Measurements from ENCODE around the gene FGF5.
"Not testable (repeated sequence)": the region's sequence is repeated elsewhere in the genome, so short reads cannot be mapped to it uniquely, and the experiment has no call there.

The FGF5 gene

GRCh38 chr4:80254114-80254513 lies 12.3 kb upstream of the FGF5 start:
- no peak for DNase-seq (ENCODE audit: low read depth)

- peak; percentile 77 for DNase-seq (ENCODE audit: low read depth)
Measured at GRCh38 chr4:80255329-80256095, 11.0 kb upstream of the FGF5 start.

DNA sequence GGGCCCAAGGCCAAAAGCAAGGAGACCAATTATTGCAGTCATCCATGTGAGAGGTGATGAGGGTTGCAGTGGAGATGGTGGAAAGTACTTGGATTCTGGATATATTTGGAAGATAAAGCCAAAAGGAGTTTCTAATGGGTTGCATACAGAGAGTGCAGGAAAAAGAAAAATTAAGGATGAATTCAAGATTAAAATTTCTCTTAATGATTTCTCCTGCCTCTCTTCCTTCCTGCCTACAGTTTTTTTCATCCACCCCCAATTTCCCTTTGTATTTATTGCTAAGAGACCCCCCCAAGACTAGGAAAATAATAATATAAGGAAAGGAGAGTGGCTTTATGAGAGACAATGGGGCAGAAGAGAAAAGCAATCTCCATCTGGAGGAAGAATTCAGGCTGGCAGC lies 8.6 kb upstream of the FGF5 start:
- DNase-seq (ENCODE audit: low read depth) = no peak

DNA sequence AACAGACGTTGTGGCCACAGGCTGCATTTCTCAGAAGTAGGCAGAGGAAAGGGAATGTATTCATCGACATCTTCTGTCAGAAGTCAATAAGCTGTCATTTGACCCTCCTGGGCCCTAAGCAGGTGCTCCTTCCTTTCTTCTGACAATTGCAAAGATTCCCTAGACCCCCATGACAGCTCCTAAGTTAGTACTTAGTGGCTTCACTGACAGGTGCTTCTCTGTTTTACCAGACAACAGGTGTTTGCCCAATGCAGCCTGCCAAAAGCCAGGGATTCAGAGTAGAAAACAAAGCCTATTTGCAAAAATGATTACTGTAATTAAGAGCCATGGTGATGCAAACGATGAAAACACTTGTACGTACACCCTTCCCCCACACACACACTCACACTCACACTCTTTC lies 7.5 kb upstream of the FGF5 start:
- DNase-seq (ENCODE audit: low read depth) = no peak

GRCh38 chr4:80259817-80260216 lies 6.6 kb upstream of the FGF5 start:
- DNase-seq (ENCODE audit: low read depth) = no peak

DNA sequence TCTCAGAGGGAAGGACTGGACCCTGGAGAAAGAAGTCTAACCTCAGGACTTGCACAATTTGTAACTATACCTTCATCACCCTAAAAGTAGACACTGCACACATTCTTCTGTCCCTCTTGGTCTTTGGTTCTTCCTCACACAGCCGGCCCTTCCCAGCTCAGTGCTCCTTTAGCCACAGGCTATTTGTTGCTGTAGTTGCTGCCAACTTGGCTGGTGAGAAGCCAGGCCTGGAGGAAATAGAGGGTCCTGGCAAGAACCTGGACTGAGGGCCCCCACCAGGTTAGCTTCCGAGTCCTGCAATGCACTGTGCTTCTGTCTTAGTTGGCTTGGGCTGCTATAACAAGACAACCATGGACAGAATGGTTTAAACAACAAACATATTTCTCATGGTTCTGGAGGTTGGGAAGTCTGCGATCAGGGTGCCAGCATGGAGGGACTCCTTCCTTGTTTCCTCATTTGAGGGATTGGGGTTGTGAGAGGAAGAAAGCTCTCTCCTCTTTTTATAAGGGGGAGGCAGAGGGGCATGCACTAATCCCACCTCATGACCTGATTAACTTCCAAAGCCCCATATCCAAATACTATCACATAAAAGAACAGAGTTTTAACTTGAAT lies 4.4 kb upstream of the FGF5 start:
- no peak for DNase-seq (ENCODE audit: low read depth)

GRCh38 chr4:80263541-80264351 lies 2.7 kb upstream of the FGF5 start:
- DNase-seq (ENCODE audit: low read depth) = no peak

DNA sequence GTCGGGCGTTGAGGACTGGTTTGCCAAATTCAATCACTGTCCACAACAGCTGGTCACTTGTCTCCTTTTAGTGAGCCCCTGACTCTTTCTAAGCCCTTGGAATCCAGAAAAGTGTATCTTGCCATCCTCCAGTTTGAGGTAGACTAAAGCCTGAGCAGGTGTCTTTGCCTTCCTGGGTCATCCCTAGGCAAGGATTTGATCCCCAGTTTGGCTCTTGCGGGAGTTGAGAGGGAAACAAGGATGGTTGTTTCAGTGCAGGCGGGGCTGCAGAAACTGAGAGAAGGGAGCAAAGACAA lies 2.2 kb upstream of the FGF5 start:
- DNase-seq (ENCODE audit: low read depth) = no peak

DNA sequence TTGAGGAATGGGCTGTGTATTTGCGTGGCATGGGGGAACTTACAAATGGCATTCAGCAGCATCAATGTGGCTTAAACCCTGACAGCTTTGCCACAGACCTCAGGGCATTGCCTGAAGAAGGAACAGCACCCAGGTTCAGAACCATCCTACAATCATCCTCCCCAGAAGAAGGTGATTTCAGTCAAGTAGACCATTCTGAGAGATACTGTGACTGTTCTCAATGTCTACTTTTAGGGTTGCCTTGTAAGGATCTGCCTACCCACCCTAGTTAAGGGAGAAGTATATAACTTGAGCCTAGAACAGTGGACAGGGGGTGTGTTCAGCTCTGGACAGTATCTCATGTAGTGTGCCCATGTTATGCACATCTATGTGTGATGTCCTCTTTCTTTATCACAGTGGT lies 1.6 kb upstream of the FGF5 start:
- DNase-seq (ENCODE audit: low read depth) = no peak

DNA sequence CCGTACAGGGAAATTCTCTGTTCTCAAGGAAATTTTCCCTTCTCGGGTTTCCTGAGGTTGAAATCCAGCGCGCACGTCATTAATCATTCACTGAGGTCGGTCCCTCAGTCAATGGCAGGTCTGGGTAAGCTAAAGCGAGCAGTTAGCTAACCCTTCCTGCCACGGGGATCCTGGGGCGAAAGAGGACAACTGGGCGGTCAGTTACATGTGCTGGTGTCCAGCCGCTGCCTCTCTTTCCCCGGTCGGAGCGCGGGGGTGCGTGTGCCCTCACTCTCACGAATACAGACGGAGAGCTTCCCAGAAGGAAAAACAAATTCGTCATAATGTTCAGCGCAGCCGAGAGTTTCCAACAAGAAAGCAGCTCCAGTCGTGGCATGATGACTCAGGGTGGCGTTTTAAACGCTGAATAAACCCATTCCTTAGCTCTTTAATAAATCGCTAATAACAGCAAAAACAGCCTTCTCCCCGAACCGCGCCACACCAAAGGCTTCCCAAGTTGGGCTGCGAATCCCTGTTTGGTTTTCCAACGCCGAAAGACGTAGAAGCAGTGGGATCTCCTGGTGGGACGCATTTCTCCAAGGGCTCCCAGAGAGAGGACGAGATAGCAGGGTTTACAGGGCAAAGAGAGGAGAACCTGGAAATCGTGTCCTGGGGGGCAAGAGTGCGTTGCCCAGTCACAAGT lies 752 bp upstream of the FGF5 start:
- DNase-seq (ENCODE audit: low read depth) = no peak

DNA sequence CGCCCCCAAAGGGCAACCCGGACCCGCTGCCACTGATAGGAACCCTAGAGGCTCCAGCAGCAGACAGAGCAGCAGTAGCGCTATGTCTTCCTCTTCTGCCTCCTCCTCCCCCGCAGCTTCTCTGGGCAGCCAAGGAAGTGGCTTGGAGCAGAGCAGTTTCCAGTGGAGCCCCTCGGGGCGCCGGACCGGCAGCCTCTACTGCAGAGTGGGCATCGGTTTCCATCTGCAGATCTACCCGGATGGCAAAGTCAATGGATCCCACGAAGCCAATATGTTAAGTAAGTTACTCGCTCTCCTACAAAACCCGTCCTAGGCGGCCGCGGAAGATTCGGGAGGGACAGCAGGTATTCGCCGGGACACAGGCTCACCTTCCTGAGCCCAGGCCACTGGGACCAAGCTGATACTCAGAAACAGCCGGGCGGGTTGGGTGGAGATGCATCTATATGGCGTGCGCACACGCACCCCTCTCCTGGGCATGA lies 477 bp downstream of the FGF5 start:
- no peak for DNase-seq (ENCODE audit: low read depth)

- DNase-seq (ENCODE audit: low read depth) = no peak
Measured at GRCh38 chr4:80268081-80268823, 1.8 kb downstream of the FGF5 start.

DNA sequence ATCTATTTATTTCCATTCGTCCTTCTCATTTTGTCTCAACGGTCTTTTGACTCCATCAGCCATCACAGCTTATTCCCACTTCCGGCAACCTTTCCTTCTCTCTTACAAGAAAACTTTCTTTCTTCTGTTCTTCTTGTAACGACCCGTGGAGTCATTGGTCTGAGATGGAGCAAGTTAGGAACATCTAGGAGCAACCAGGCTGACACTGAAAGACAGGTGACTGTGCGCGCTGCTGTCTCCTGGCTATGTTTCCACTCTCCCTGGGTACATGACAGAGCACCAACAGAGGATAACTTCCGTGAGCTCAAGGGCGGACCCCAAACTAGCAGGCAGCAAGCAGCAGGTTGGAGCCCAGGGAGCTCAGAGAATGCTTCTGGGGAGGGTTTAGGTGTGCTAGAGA lies 2.5 kb downstream of the FGF5 start:
- DNase-seq (ENCODE audit: low read depth) = no peak

- no peak for DNase-seq (ENCODE audit: low read depth)
Measured at GRCh38 chr4:80270321-80270720, 3.9 kb downstream of the FGF5 start.

DNA sequence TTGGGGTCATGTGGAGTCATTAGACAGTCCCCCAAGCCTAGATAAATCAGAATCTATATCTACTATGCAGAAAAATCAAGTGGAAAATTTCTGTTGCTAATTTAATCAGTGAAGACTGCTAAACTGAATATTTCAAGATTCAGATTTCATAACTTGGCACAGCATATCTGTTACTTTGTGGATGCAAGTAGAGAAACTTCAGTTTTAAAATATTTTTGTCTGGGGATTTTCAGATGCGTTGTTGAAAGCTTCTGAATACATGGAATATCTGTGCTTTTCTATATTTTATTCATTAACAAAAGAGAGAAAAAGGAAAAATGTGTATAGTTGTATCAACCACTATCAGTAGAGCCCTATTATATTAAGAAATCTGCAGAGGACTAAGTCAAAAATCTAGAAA lies 4.4 kb downstream of the FGF5 start:
- DNase-seq (ENCODE audit: low read depth) = no peak

- DNase-seq (ENCODE audit: low read depth) = no peak
Measured at GRCh38 chr4:80271801-80272200, 5.3 kb downstream of the FGF5 start.

DNA sequence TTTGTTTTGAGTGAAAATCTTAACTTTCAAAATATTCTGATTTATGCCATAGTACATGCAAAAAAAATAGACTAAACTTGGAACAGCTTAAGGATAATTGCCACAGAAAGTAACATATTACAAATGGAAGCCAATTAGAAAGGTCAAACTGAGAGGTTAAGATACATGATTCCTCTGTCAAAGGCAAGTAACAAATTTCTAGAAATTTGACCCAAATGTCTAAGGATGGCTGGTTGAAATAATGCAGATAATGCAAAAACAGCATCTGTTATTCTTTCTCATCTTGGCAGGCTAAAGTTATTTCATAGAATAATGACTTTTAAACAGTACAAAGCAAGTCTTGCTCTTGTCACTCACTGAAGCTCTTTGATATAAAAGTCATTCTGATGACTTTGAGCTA lies 10.5 kb downstream of the FGF5 start:
- DNase-seq (ENCODE audit: low read depth) = no peak

DNA sequence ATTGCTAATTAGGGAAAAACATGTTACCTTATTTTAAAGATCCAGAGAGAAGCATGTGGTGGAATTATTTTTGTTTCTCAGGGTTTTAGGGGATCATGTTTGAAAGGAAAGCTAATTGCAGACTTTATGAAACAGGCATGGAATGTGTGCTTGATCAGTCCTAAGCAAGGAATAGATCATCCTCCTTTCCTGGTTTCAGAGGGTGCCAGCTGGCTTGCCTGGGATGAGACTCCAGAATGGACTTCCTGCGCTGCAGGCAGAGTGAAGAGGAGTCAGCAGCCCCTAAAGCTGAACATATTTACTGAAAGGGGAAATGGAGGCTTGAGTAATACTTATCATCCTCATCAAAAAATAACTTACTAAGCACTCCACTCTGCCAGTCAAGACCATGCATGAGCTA lies 13.3 kb downstream of the FGF5 start:
- no peak for DNase-seq (ENCODE audit: low read depth)

DNA sequence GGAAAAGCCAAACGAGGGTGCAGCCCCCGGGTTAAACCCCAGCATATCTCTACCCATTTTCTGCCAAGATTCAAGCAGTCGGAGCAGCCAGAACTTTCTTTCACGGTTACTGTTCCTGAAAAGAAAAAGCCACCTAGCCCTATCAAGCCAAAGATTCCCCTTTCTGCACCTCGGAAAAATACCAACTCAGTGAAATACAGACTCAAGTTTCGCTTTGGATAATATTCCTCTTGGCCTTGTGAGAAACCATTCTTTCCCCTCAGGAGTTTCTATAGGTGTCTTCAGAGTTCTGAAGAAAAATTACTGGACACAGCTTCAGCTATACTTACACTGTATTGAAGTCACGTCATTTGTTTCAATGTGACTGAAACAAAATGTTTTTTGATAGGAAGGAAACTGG lies 20.0 kb downstream of the FGF5 start:
- DNase-seq (ENCODE audit: low read depth) = no peak

GRCh38 chr4:80290665-80291064 lies 24.2 kb downstream of the FGF5 start:
- not testable (repeated sequence) for DNase-seq (ENCODE audit: low read depth)

DNA sequence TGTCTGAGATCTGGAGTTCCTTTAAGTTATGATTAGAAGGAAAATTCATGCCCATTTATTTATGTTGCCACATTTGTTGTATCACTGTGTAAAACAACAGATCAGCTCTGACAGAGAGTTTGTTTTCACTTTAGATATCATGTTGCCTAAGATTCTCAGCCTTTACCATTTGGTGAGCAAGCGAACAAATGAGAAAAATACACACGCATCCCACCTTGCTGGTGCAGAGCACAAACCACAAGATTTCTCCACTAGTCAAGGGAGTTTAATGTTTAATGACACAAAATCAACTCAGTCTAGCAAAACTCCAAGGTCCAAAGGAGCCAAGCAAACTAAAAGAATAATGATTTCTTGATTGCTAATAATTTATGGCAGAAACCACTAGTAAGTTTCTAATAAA lies 27.7 kb downstream of the FGF5 start:
- DNase-seq (ENCODE audit: low read depth) = no peak

GRCh38 chr4:80295336-80295735 lies 28.9 kb downstream of the FGF5 start:
- DNase-seq (ENCODE audit: low read depth) = no peak
